IMR-90 (cell line): Measurements from ENCODE around the gene TMEM117. TPM values are rescaled to one million over a fixed set of nuclear protein-coding genes. Genes with fewer than 3 reads are reported as not detected.

Experiments used
- ATAC-seq: fragments of 200-7000 bp; cut with Tn5 transposase; 2 replicates; pipeline ENCODE4 v1.9.1; 2020; ENCODE audit warnings: low read depth, mild to moderate bottlenecking, moderate library complexity
- BruUV-seq: library from RNA; stranded (reverse); fragments of 400-500 nt; replicated peaks from 2 replicates; lab custom pipeline; 2021; lab: Mats Ljungman, UMichigan
- CTCF ChIA-PET: fragments of 300-600 bp; formaldehyde crosslinking; extraction: SDS; loops from one replicate; lab custom pipeline; 2021; ENCODE audit warnings: antibody characterized with exemption; lab: Yijun Ruan, JAX
- POLR2A ChIA-PET: fragments of 300-600 bp; sonication (Branson Sonifier 250); formaldehyde crosslinking; loops from one replicate; lab custom pipeline; 2022; ENCODE audit warnings: antibody characterized with exemption; ENCODE audit not compliant: unreplicated experiment; lab: Charles Lee
- DNase-seq: peaks from one replicate; pipeline ENCODE4 v3.0.0; 2013
- H2AFZ ChIP-seq: replicated peaks from 2 replicates; pipeline ENCODE3; 2013; ENCODE audit warnings: low read length, mild to moderate bottlenecking; ENCODE audit not compliant: poor library complexity
- H2AK5ac ChIP-seq: 2 replicates; pipeline ENCODE4 v1.6.1; 2013; ENCODE audit warnings: low read depth, low read length, inconsistent platforms
- H2AK9ac ChIP-seq: replicated peaks from 2 replicates; pipeline ENCODE3; 2013; ENCODE audit warnings: mild to moderate bottlenecking, low read depth, low read length, moderate library complexity; ENCODE audit not compliant: poor library complexity
- H2BK120ac ChIP-seq: 2 replicates; pipeline ENCODE4 v1.6.1; 2013; ENCODE audit warnings: low read depth, low read length, inconsistent platforms
- H2BK15ac ChIP-seq: 3 replicates; pipeline ENCODE4 v1.6.1; 2013; ENCODE audit warnings: low read depth, low read length, inconsistent platforms
- H2BK20ac ChIP-seq: 2 replicates; pipeline ENCODE4 v1.6.1; 2013; ENCODE audit warnings: low read depth, mild to moderate bottlenecking, inconsistent platforms, low read length, moderate library complexity
- H2BK5ac ChIP-seq: 2 replicates; pipeline ENCODE4 v1.6.1; 2013; ENCODE audit warnings: mild to moderate bottlenecking, low read depth, low read length, inconsistent platforms; ENCODE audit not compliant: poor library complexity, severe bottlenecking
- H3K14ac ChIP-seq: replicated peaks from 2 replicates; pipeline ENCODE4 v1.6.1; 2013; ENCODE audit warnings: low read depth, low read length, inconsistent platforms
- H3K18ac ChIP-seq: 2 replicates; pipeline ENCODE4 v1.6.1; 2013; ENCODE audit warnings: low read depth, low read length, control low read depth
- H3K23ac ChIP-seq: 2 replicates; pipeline ENCODE4 v1.6.1; 2013; ENCODE audit warnings: low read depth, low read length, inconsistent platforms
- H3K27ac ChIP-seq: 2 replicates; pipeline ENCODE4 v1.5.1; 2013; ENCODE audit warnings: mild to moderate bottlenecking, control low read depth, low read length; ENCODE audit not compliant: insufficient read depth
- H3K27me3 ChIP-seq: 2 replicates; pipeline ENCODE4 v1.6.1; 2013; ENCODE audit warnings: low read length; ENCODE audit not compliant: control insufficient read depth, insufficient read depth
- H3K36me3 ChIP-seq: 2 replicates; pipeline ENCODE4 v1.6.1; 2013; ENCODE audit warnings: low read length, mixed read lengths; ENCODE audit not compliant: control insufficient read depth, insufficient read depth
- H3K4ac ChIP-seq: 2 replicates; pipeline ENCODE4 v1.6.1; 2013; ENCODE audit warnings: low read depth, low read length, inconsistent platforms
- H3K4me1 ChIP-seq: 2 replicates; pipeline ENCODE4 v1.6.1; 2013; ENCODE audit warnings: low read length, mixed read lengths; ENCODE audit not compliant: control insufficient read depth, insufficient read depth
- H3K4me2 ChIP-seq: 2 replicates; pipeline ENCODE4 v1.6.1; 2013; ENCODE audit warnings: low read depth, mild to moderate bottlenecking, control low read depth, low read length, moderate library complexity
- H3K4me3 ChIP-seq: 2 replicates; pipeline ENCODE4 v1.5.1; 2013; ENCODE audit warnings: low read depth, mild to moderate bottlenecking, control low read depth, low read length, moderate library complexity; ENCODE audit not compliant: insufficient read depth
- H3K56ac ChIP-seq: 2 replicates; pipeline ENCODE4 v1.6.1; 2013; ENCODE audit warnings: low read length, inconsistent platforms; ENCODE audit not compliant: insufficient read depth; ENCODE audit errors: extremely low read depth
- H3K79me1 ChIP-seq, 2 experiments: 2 replicates each; pipeline ENCODE4 v1.6.1; 2013; ENCODE audit warnings: low read length in 2 of 2, inconsistent platforms in 1 of 2, low read depth in 1 of 2
- H3K9ac ChIP-seq: 2 replicates; pipeline ENCODE4 v1.6.1; 2013; ENCODE audit warnings: low read depth, low read length, control low read depth
- H3K9me1 ChIP-seq: 2 replicates; pipeline ENCODE4 v1.6.1; 2013; ENCODE audit warnings: low read length, inconsistent platforms; ENCODE audit not compliant: insufficient read depth
- H3K9me3 ChIP-seq: 2 replicates; pipeline ENCODE4 v1.6.1; 2013; ENCODE audit warnings: low read length; ENCODE audit not compliant: control insufficient read depth, insufficient read depth
- H4K20me1 ChIP-seq: 2 replicates; pipeline ENCODE4 v1.6.1; 2013; ENCODE audit warnings: low read length, inconsistent platforms; ENCODE audit not compliant: insufficient read depth
- H4K5ac ChIP-seq: 2 replicates; pipeline ENCODE4 v1.6.1; 2013; ENCODE audit warnings: mild to moderate bottlenecking, low read depth, low read length, control low read depth
- H4K8ac ChIP-seq, 2 experiments: 2 replicates each; pipeline ENCODE4 v1.6.1; 2013; ENCODE audit warnings: low read depth in 2 of 2, low read length in 2 of 2, control low read depth in 1 of 2, inconsistent platforms in 1 of 2
- H4K91ac ChIP-seq: 2 replicates; pipeline ENCODE4 v1.6.1; 2013; ENCODE audit warnings: low read depth, low read length, inconsistent platforms; ENCODE audit not compliant: insufficient read depth
- CEBPB ChIP-seq: IDR thresholded peaks from 2 replicates; pipeline ENCODE4 v1.6.1; 2012; ENCODE audit warnings: low read depth, low read length, improper control_type of control experiment
- POLR2A ChIP-seq: IDR thresholded peaks from 2 replicates; pipeline ENCODE4 v1.6.1; 2012; ENCODE audit warnings: mild to moderate bottlenecking, low read depth, low read length
- WGBS, 2 experiments: methylation state at CpG; one replicate each; pipeline versions ENCODE4 v1.1.5 to v1.1.7; 2013; ENCODE audit warnings: missing lambda C conversion rate in 2 of 2; ENCODE audit not compliant: insufficient read length in 1 of 2; ENCODE audit errors: extremely low coverage in 2 of 2; 5-methylcytosine and 5-hydroxymethylcytosine counted together
- dilution Hi-C: fragments of 300-500 bp; cut with HindIII; formaldehyde crosslinking; loops from one replicate; pipeline ENCODE4 v1.14.3; 2018; ENCODE audit warnings: low sequenced_read_pairs; ENCODE audit not compliant: unreplicated experiment
- in situ Hi-C: fragments of 300-500 bp; cut with MboI; formaldehyde crosslinking; loops from 3 replicates; pipeline ENCODE4 v1.14.3; 2019; ENCODE audit warnings: low sequenced_read_pairs, inconsistent platforms, mixed read lengths
- intact Hi-C: fragments of 100-400 bp; cut with micrococcal nuclease; formaldehyde crosslinking; loops from 2 replicates; pipeline ENCODE4 v1.10.0; 2022
- polyA plus RNA-seq, 3 experiments: library from polyadenylated mRNA; depleted of rRNA; stranded (reverse); fragments of >200 nt; gene quantifications; 2 replicates each; pipeline ENCODE4 v1.2.3, GENCODE V29; 2012; ENCODE audit warnings: low replicate concordance in 1 of 3
- total RNA-seq: library from RNA; depleted of rRNA; stranded (reverse); fragments of >200 nt; gene quantifications from 2 replicates; pipeline ENCODE4 v1.2.3, GENCODE V29; 2012

TMEM117 gene
- total and polyA plus RNA-seq, 2 of the 4 experiments (the other 2 are of a cell fraction): 8.7 to 21.0 TPM

GRCh38 chr12:44101475-44101874 is 265.6 kb downstream of the TMEM117 start:
- H3K27me3 ChIP-seq: no peaks in the 10 kb centered on the region
- in situ Hi-C loops (no loop called here), dilution Hi-C loops (no loop called here), intact Hi-C loops (no loop called here)
- DNase-seq (no peak), ATAC-seq (no peak)
- no peak overlapping the region for H2BK5ac ChIP-seq
- H2AK9ac ChIP-seq: no peak overlapping the region
- no peak overlapping the region for H2AK5ac ChIP-seq
- no peak overlapping the region for H2BK15ac ChIP-seq
- BruUV-seq: no TSS peak
- no peak overlapping the region for H2BK120ac ChIP-seq
- H4K20me1 ChIP-seq: no peaks in the 10 kb centered on the region
- no peak overlapping the region for H3K14ac ChIP-seq
- H2AFZ ChIP-seq: no peak overlapping the region
- H3K27ac ChIP-seq: no peak overlapping the region
- no peaks in the 10 kb centered on the region for H3K36me3 ChIP-seq
- no peak overlapping the region for H2BK20ac ChIP-seq
- H4K8ac ChIP-seq: no peak overlapping the region
- CTCF ChIA-PET: no interaction called here
- H3K23ac ChIP-seq: no peak overlapping the region
- no peak overlapping the region for H4K91ac ChIP-seq
- H3K56ac ChIP-seq: no peak overlapping the region
- no peaks in the 10 kb centered on the region for H3K9me3 ChIP-seq
- TF ChIP-seq CEBPB (peak; percentile 88), POLR2A (no peak)
- no peak overlapping the region for H3K18ac ChIP-seq
- no peak overlapping the region for H3K9ac ChIP-seq
- POLR2A ChIA-PET: interaction anchor here (0.6 kb wide), 1 partner anchor 205 kb away, joined by 4 read pairs; no protein-coding TSS in a partner anchor
- H3K79me1 ChIP-seq: no peaks in the 10 kb centered on the region
- H4K5ac ChIP-seq: no peak overlapping the region
- H3K4ac ChIP-seq: no peak overlapping the region
- H3K9me1 ChIP-seq: no peaks in the 10 kb centered on the region
- H3K4me2 ChIP-seq: no peak overlapping the region
- WGBS, 2 experiments: 90% methylated on average over 2 of the region's 4 CpGs; no CpG with 5 or more reads in 1 of the 2 experiments
- no peaks in the 10 kb centered on the region for H3K4me1 ChIP-seq
- H3K4me3 ChIP-seq: no peak overlapping the region
